Thoracic aorta (tissue), 2 donors: Measurements from ENCODE around the gene MGA. TPM values are rescaled to one million over a fixed set of nuclear protein-coding genes. Genes with fewer than 3 reads are reported as not detected.

Source experiments
- ATAC-seq: fragments of 150-250 bp; one replicate; pipeline ENCODE4 v1.8.0; 2017; ENCODE audit warnings: low read depth; ENCODE audit not compliant: insufficient number of reproducible peaks, low FRiP score
- DNase-seq: peaks from one replicate; pipeline ENCODE4 v3.0.0-alpha.2; 2020; ENCODE audit warnings: low spot score
- H3K27ac ChIP-seq, 2 donors: fragments of 200-600 bp; sonication (generic); 1 replicate in 1 of 2; 2 replicates in 1 of 2; pipeline ENCODE4 v1.5.1; 2016; ENCODE audit warnings: mild to moderate bottlenecking in 2 of 2, moderate library complexity in 2 of 2
- H3K27me3 ChIP-seq: fragments of 200-600 bp; sonication (generic); replicated peaks from 2 replicates; pipeline ENCODE4 v1.6.0; 2016; ENCODE audit warnings: mild to moderate bottlenecking; ENCODE audit not compliant: insufficient read depth
- H3K36me3 ChIP-seq: fragments of 200-600 bp; sonication (generic); one replicate; pipeline ENCODE4 v1.5.1; 2016
- H3K4me1 ChIP-seq, 2 donors: fragments of 200-600 bp; sonication (generic); 1 replicate in 1 of 2; 2 replicates in 1 of 2; pipeline versions ENCODE4 v1.5.1 to v1.6.0; 2016; ENCODE audit warnings: low read depth in 2 of 2, mild to moderate bottlenecking in 1 of 2; ENCODE audit not compliant: control insufficient read depth in 1 of 2
- H3K4me3 ChIP-seq: fragments of 200-600 bp; sonication (generic); 2 replicates; pipeline ENCODE4 v1.5.1; 2016; ENCODE audit warnings: mild to moderate bottlenecking
- H3K9me3 ChIP-seq: fragments of 200-600 bp; sonication (generic); 2 replicates; pipeline ENCODE4 v1.5.1; 2016
- total RNA-seq, 2 donors: library from RNA; depleted of rRNA; stranded (reverse); fragments of >200 nt; gene quantifications; one replicate each; pipeline versions ENCODE4 v1.1.0 to v1.2.3, GENCODE V29; 2016
- TF ChIP-seq, protein P1 (sequence below): fragments of 200-600 bp; sonication (generic); IDR thresholded peaks from one replicate; pipeline ENCODE4 v1.5.1; 2019; ENCODE audit warnings: antibody characterized with exemption

Gene MGA
- 10 to 100 TPM; 32.5 to 57.2 TPM for total RNA-seq

DNA sequence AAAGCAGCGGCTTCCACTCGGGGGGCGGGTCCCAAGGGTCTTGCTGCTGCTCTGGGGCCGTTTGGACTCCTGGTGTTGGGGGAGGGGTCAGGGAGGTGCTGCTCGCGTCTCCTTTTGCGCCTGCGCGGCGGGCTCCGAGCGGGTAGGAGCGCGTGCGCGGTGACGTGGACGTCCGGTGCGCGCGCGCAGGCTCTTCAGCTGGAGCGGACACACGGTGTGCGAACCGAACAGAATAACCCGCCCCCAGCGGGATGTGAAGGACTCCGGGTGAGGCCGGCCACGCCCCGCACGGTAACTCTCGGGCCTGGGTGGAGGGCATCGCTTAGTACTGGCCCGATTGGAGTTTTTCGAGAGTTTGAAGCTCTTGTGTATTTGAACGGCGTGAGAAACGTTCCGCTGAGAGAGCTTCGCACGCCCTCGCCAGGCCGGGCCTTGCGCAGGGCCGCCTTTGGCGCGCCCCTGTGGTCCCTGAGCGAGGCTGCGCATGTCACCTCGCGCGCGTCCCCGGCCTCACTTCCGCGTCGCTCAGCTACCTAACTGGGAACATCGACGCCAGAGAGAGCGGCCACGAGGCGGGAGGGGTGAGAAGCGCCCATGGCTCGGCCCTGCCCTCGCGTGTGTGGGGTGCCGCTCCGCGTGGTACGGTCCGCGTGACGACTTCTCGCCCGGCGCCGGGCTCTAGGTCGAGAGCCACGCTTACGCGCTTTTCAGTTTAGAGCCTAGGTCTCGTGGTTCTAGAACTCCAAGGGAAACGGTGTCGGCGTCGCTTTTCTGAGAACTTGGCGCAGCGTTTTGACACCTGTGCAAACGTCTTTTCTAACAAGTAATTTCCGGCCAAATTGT is at the start of gene MGA:
Gene MGA, plus strand, starts transcription at position 171 of the 843 bp plus-strand sequence.
- H3K4me1 ChIP-seq: peaks cover 6 to 28% of the 10 kb centered on the region in 2 donors
- no peaks in the 10 kb centered on the region for H3K9me3 ChIP-seq
- H3K27ac ChIP-seq: peak within 1 kb of the TSS; percentile 65 to 78
- peak within 1 kb of the TSS; percentile 72 for H3K4me3 ChIP-seq
- peak; percentile 68 for ATAC-seq
- no peaks in the 10 kb centered on the region for H3K27me3 ChIP-seq
- DNase-seq: peak; percentile 64
- H3K36me3 ChIP-seq: no peaks in the 10 kb centered on the region
- TF ChIP-seq, protein P1, sequence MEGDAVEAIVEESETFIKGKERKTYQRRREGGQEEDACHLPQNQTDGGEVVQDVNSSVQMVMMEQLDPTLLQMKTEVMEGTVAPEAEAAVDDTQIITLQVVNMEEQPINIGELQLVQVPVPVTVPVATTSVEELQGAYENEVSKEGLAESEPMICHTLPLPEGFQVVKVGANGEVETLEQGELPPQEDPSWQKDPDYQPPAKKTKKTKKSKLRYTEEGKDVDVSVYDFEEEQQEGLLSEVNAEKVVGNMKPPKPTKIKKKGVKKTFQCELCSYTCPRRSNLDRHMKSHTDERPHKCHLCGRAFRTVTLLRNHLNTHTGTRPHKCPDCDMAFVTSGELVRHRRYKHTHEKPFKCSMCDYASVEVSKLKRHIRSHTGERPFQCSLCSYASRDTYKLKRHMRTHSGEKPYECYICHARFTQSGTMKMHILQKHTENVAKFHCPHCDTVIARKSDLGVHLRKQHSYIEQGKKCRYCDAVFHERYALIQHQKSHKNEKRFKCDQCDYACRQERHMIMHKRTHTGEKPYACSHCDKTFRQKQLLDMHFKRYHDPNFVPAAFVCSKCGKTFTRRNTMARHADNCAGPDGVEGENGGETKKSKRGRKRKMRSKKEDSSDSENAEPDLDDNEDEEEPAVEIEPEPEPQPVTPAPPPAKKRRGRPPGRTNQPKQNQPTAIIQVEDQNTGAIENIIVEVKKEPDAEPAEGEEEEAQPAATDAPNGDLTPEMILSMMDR: peak; percentile 8

DNA sequence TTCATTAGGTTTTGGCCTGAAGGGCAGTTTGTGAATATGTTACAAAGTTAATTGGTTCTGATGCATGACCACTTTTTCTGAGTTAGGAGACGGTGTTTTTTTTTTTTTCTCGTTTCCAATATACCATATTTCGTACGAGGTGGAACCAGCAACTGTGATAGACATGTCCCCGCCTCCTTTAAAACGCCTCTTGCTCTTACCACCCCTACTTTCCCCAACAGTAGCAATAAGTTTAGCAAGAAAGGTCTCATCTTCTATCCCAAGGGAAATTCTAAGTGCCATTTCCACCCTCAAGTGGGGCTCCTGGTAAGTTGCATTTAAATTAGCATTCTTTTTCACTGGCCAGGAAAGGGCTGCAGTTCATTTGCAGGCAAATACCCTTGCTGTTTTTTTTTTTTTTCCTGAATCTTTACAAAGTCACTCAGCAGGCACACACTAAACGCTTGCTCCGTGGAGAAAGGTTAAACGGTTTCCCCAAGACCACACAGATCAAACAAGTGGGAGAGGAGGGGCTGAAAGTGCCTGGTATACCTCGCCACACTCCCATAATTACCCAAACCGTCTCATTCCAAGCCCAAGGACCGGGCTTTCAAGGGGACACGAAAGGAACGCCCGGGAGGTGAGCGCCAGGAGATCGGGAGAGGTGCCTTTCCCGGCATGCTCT is 39.5 kb upstream of the MGA start:
- ATAC-seq (no peak), DNase-seq (no peak)
- TF ChIP-seq, protein P1: no peak
- Histone ChIP-seq H3K27ac (peak overlapping the region; percentile 74 to 87), H3K4me3 (peak overlapping the region; percentile 82), H3K9me3 (no peaks in the 10 kb centered on the region), H3K4me1 (peaks cover 0 to 3% of the 10 kb centered on the region in 2 donors), H3K36me3 (no peaks in the 10 kb centered on the region), H3K27me3 (no peaks in the 10 kb centered on the region)

- Histone ChIP-seq H3K4me1 (peaks cover 0 to 3% of the 10 kb centered on the region in 2 donors), H3K36me3 (no peaks in the 10 kb centered on the region), H3K27me3 (no peaks in the 10 kb centered on the region), H3K4me3 (peak overlapping the region; percentile 82), H3K27ac (peak overlapping the region; percentile 74 to 87), H3K9me3 (no peaks in the 10 kb centered on the region)
- TF ChIP-seq, protein P1: no peak
- DNase-seq (peak; percentile 31), ATAC-seq (peak; percentile 85)
These were observed 38.7 kb upstream of the MGA start for GRCh38 chr15:41621200-41622193.

- DNase-seq (no peak), ATAC-seq (no peak)
- no peaks in the 10 kb centered on the region for H3K9me3 ChIP-seq
- no peaks in the 10 kb centered on the region for H3K36me3 ChIP-seq
- H3K27ac ChIP-seq: no peak overlapping the region
- TF ChIP-seq, protein P1: no peak
- no peaks in the 10 kb centered on the region for H3K27me3 ChIP-seq
- H3K4me3 ChIP-seq: no peak overlapping the region
- H3K4me1 ChIP-seq: peaks cover 0 to 3% of the 10 kb centered on the region in 2 donors
These were observed 37.3 kb upstream of the MGA start for GRCh38 chr15:41622901-41623300.
